Epithelial cell of esophagus (primary cell): ENCODE results near the gene SEMA3A.

Experiments
- DNase-seq: peaks from one replicate; pipeline ENCODE4 v3.0.0; 2010; ENCODE audit warnings: low read depth
- H3K4me3 ChIP-seq: 2 replicates; pipeline ENCODE4 v1.5.1; 2011; ENCODE audit warnings: mild to moderate bottlenecking, low read length, control low read depth
- TF ChIP-seq, protein P1 (sequence below): IDR thresholded peaks from 2 replicates; pipeline ENCODE4 v1.5.1; 2011; ENCODE audit warnings: low read depth, mild to moderate bottlenecking, low read length, control low read depth, inconsistent platforms; ENCODE audit not compliant: insufficient read depth; ENCODE audit errors: missing control alignments

SEMA3A gene

DNA sequence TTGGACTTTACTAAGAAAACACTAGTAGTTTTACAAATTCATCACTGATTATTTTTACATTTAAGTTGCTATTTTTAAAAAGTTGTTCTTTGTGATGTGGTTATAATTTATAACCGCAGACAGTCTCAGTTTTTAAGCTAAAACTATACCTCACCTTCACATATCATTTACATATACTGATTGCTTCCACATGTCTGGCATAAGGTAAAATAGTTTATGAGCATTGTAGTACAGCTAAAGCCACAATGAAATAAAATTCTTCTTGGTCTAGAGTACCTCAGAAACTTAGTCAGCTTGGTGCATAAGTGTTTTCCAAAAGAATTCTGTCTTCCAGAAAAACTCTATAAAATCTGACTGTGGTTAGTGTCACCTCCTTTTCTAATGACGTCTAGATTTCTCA is 13.0 kb downstream of the SEMA3A start:
- H3K4me3 ChIP-seq, result no peak overlapping the region
- TF ChIP-seq, protein P1, sequence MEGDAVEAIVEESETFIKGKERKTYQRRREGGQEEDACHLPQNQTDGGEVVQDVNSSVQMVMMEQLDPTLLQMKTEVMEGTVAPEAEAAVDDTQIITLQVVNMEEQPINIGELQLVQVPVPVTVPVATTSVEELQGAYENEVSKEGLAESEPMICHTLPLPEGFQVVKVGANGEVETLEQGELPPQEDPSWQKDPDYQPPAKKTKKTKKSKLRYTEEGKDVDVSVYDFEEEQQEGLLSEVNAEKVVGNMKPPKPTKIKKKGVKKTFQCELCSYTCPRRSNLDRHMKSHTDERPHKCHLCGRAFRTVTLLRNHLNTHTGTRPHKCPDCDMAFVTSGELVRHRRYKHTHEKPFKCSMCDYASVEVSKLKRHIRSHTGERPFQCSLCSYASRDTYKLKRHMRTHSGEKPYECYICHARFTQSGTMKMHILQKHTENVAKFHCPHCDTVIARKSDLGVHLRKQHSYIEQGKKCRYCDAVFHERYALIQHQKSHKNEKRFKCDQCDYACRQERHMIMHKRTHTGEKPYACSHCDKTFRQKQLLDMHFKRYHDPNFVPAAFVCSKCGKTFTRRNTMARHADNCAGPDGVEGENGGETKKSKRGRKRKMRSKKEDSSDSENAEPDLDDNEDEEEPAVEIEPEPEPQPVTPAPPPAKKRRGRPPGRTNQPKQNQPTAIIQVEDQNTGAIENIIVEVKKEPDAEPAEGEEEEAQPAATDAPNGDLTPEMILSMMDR, result no peak

DNA sequence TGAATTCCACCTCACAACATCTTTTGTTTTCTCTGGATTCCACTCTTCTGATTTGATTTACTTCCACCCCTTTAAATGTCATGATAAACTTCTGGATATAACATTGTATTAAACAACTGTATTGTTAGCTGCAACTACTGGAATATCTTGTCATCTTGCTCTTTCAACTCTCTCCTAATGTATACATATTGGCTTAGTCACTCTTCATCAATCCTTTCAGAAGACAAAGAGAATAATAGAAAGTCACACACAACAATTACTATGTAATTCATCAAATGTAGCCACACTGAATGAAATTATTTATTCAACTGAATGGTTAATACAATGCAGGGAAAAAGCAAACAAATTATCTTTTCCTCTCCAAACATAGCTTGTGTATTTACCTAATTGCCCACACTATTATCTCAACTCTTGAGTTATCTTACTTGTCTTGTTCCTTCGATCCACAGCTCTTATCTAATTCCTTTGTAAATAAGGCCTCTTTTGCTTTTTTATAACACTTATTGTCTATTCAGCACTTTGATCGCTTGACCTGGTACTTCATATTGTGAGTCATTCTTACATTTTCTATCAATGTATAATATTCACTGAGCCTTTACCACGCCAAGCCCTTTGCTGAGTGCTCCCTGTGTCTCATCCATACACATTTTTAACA is 16.7 kb downstream of the SEMA3A start:
- H3K4me3 ChIP-seq, result no peak overlapping the region
- TF ChIP-seq, protein P1, result no peak
- peak; percentile 57 for DNase-seq

More for the DNA sequence above, 13.0 kb downstream of the SEMA3A start:
- DNase-seq, result no peak

DNA sequence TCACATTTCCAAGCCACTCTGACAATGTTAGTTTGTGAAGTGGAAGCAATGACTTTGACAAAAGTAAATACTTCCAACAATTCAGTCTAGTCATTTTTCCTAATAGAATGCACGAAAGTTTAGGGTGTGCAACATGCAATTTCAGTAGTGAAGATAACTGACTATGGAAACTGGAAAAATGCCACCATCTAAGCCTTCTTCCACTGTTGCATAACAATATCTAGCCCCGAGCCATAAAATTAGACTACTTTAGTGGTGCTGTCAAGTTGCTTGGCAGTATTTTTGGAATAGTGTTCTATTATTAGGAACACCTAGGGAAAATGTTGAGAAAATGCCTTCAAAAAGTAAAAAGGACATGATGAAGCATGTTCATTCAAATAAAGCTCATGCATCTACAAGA is 17.9 kb downstream of the SEMA3A start:
- peak; percentile 68 for DNase-seq
- H3K4me3 ChIP-seq, result no peak overlapping the region
- TF ChIP-seq, protein P1, result no peak

- TF ChIP-seq, protein P1, result no peak
- DNase-seq, result no peak
These were observed 19.1 kb downstream of the SEMA3A start for GRCh38 chr7:84175461-84175860.

GRCh38 chr7:84170646-84171045 is 23.9 kb downstream of the SEMA3A start:
- TF ChIP-seq, protein P1, result no peak
- DNase-seq, result no peak

More at GRCh38 chr7:84175461-84175860, 19.1 kb downstream of the SEMA3A start:
- no peak overlapping the region for H3K4me3 ChIP-seq

DNA sequence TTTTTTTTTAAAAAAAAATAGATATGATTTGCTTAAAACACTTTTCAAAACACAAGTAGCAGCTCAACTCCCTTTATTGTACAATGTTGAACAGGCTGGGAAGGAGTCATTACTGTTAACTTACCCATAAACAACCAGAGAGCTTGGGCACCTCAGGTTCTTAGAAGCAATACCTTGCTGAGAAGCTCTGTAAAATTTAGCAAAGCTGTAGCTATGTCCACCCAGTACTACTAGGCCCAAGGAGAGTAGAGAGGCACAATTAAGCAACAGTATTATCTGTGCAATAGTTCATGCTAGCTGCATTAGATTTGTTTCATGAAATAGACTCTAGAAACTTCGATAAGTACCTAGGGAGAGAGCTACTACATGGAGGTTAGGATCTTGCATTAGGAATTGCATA is 32.0 kb downstream of the SEMA3A start:
- TF ChIP-seq, protein P1, result no peak
- no peak overlapping the region for H3K4me3 ChIP-seq
- no peak for DNase-seq

More at GRCh38 chr7:84170646-84171045, 23.9 kb downstream of the SEMA3A start:
- no peak overlapping the region for H3K4me3 ChIP-seq

DNA sequence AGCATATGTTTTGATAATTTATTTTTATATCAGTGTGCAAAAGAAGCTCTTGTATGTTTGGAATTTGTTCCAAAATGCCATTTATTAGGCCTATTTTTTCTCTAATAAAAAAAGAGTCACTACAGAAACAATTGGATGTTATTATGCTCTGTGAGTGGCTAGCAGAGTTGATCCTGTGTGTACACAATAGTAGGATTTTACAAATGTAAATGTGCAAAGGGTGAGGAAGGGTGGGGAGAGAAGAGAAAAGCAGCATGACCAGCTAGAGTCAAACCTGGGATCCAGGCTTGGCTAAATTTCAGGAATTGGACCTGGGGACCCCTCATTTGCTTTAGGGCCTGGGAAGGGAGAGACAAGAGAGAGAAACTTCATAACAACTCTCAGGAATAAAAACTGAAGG is 32.5 kb downstream of the SEMA3A start:
- TF ChIP-seq, protein P1, result no peak
- no peak for DNase-seq
- no peak overlapping the region for H3K4me3 ChIP-seq
